ENCODE measurements around the gene BMAL2.

GRCh38 chr12:27316947-27317346 lies 15.7 kb upstream of the BMAL2 start:
- TF ChIP-seq CREB5 (CRISPR knock-in tag; IDR thresholded peaks at IDR 0.05; ENCODE audit: low read depth) (no peak), RARB (CRISPR knock-in tag; IDR thresholded peaks at IDR 0.05) (no peak), ZC3H10 (CRISPR knock-in tag; IDR thresholded peaks at IDR 0.05) (no peak), ZNF565 (CRISPR knock-in tag; conservative IDR thresholded peaks at IDR 0.05; ENCODE audit: low read depth) (no peak), PATZ1 (CRISPR knock-in tag; IDR thresholded peaks at IDR 0.05; ENCODE audit: borderline replicate concordance) (no peak), ARNTL (CRISPR knock-in tag; IDR thresholded peaks at IDR 0.05; ENCODE audit: borderline replicate concordance, low read depth) (no peak), ZFP3 (CRISPR knock-in tag; IDR thresholded peaks at IDR 0.05) (no peak)
- TF ChIP-seq, protein P1, sequence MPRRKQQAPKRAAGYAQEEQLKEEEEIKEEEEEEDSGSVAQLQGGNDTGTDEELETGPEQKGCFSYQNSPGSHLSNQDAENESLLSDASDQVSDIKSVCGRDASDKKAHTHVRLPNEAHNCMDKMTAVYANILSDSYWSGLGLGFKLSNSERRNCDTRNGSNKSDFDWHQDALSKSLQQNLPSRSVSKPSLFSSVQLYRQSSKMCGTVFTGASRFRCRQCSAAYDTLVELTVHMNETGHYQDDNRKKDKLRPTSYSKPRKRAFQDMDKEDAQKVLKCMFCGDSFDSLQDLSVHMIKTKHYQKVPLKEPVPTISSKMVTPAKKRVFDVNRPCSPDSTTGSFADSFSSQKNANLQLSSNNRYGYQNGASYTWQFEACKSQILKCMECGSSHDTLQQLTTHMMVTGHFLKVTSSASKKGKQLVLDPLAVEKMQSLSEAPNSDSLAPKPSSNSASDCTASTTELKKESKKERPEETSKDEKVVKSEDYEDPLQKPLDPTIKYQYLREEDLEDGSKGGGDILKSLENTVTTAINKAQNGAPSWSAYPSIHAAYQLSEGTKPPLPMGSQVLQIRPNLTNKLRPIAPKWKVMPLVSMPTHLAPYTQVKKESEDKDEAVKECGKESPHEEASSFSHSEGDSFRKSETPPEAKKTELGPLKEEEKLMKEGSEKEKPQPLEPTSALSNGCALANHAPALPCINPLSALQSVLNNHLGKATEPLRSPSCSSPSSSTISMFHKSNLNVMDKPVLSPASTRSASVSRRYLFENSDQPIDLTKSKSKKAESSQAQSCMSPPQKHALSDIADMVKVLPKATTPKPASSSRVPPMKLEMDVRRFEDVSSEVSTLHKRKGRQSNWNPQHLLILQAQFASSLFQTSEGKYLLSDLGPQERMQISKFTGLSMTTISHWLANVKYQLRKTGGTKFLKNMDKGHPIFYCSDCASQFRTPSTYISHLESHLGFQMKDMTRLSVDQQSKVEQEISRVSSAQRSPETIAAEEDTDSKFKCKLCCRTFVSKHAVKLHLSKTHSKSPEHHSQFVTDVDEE (CRISPR knock-in tag; IDR thresholded peaks at IDR 0.05) = no peak
